ENCODE data around the gene ZMAT5.
"Not testable (repeated sequence)": the region's sequence is repeated elsewhere in the genome, so short reads cannot be mapped to it uniquely, and the experiment has no call there.

The ZMAT5 gene

DNA sequence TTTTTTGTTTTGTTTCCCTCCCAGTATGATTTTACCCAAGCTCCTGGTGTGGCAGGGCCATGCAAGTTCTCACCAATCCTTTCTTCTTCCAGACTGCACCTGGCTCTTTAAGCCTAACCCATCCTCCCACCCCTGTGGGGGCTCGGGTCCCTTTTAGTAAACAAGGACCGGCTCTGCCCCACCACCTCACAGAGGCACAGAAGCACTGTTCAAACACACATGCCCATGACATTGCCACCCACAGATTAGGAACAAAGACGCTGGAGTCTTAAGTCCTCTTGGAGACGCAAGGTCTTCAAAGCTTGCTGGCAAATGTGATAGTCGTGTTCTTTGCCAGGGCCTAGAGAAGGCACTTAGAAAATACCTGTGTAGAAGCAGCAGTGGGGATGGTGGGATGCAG, 19.2 kb upstream of the ZMAT5 start:
- no peak for DNase-seq (ENCODE audit: low spot score)

DNA sequence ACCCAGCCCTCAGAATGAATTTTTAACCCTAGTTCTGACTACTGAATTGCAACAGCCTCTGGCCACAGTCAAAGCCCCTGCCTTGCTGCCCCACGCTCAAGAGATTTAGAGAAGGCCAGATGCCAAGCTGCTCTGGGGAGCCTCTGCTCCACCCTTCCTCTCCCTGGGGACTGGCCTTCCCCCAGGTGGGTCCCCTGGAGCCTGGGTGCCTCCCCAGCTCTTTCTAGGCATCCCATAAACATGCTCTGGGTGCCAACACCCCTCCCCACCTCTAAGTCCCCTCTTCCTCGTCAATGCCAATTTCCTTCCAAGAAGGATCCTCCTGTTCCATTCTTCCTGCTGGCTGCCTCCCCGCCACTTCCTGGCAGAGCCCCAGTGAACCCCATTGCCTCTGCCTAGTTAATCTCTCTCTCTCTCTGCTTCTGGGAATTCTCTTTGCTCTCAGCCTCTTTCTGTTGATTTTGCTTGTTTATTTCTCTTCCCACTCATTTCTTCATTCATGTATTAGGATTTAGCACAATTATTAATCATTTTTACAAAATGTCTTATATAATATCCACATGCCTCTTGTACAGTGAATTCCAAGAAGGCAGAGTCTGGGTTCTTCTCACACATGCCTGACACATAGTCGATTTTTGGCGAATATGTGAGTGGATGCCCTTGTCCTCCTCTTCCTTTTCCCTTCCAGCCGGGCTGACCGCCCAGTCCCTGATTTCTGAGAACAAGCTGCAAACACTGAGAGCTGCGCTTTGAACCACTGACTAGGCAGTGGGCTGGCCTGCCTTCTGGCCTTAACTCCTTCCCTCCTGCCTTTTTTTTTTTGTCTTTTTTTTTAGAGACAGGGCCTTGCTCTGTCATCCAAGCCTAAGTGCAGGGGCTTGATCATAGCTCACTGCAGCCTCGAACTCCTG, 17.9 kb upstream of the ZMAT5 start:
- DNase-seq (ENCODE audit: low spot score) = no peak

DNA sequence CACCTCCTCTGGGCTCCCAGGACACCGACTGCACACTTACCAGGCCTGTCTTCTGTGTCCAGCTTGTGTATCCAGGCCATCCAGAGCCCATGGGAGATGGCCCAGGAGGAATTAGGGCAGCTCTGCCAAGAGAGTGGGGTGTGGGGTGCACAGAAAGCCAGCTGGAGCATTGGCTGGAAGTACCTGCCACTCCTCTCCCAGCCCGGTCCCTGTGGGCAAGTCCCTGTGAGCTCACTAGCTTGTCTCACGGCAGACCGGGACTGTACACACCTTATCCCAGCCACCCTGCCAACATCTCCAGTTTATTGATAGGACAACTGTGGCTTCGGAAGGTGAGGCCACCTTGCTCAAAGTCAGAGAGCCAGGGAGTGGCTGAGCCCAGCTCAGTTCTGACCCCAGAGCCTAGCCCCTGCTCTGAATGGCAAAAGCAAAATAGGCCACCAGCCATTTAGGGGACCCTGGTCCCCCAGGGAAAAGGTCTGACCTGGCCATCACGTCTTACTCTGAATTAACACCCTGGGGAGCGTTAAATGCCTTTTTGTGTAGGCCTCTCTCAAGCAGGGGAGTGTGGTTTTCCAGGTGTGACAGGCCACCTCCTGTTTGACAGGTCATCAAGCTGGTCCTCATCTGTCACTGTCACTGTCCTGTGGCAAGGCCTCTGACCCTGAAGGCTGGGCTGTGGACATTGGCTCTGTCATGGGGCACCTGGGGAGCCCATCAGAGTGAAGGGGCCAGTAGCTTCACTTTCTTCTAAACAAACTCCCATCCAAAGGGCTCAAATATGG, 15.4 kb upstream of the ZMAT5 start:
- no peak for DNase-seq (ENCODE audit: low spot score)

DNA sequence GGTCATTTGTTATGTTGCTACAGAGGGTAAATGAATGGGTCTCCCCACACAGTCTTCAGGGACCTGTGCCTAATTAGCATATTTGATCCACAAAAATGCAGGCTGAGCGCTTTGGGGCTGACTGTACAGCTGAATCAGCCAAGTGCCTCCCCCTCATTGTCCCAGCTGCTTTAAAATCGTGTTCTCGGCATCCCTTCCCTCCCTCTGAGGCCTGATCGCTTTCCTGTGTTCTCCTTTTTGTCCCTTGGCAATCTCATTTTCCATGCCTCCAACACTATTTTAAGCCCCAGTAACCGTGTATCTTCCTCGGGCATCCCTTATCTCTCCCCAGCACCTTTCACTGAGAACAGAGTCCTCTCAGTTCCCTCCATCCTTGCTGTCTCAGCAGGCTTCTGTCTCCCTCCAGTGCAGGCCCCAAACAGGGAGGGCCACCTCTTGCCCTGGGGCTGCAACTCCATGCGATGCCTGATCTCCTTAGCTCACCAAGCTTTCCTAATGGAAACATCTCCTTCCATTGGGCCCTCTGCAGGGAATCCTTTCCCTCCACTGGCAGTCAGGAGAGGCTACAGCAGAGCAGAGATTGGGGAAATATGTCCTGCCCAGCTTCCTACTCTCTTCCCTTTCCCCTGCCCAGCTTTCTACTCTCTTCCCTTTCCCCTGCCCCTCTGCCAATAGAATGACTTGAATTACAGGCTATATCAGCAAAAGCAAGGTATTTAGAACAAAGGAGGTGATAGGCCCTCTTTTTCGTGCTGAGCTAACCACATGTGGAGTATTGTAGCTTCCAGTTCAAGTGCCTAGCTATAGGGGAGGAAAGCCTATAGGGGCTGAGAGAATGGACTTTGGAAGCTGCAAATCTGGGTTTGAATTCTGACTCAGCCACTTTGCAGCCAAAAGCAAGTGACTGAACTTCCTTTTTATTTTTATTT, 14.2 kb upstream of the ZMAT5 start:
- peak; percentile 73 for DNase-seq (ENCODE audit: low spot score)

DNA sequence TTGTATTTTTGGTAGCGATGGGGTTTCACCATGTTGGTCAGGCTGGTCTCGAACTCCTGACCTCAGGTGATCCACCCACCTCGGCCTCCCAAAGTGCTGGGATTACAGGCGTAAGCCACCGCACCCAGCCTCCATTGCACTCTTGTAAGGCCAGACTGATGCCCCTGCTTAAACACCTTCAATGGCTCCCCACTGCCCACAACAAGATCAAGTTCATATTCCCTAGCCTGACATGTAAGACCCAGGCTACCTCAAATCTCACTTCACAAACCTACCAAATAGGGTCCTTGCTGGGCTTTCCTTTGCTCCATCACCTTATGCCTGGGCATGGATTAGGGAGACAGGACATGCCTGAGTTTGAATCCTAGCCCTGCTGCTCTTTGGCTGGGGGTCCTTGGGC, 13.4 kb upstream of the ZMAT5 start:
- DNase-seq (ENCODE audit: low spot score) = no peak

DNA sequence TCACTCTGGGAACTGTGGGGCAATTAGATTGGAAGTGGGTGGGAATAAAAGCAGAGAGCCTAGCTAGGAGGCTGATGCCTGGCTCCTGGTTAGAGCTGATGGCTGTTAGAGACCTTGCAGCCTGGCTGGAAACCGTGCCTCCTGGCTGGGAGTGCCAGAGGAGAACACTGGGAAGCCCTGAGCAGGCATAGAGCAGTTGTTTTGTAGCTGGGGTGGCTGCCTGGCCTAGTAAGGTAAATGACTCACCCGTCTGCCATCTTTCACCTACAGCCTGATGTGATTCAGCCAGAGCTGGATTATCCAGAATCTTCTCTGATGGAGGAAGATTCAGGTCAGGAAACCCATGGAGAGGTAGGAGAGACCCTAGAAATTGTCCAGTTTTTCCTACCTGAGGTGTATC, 6.4 kb upstream of the ZMAT5 start:
- no peak for DNase-seq (ENCODE audit: low spot score)

DNA sequence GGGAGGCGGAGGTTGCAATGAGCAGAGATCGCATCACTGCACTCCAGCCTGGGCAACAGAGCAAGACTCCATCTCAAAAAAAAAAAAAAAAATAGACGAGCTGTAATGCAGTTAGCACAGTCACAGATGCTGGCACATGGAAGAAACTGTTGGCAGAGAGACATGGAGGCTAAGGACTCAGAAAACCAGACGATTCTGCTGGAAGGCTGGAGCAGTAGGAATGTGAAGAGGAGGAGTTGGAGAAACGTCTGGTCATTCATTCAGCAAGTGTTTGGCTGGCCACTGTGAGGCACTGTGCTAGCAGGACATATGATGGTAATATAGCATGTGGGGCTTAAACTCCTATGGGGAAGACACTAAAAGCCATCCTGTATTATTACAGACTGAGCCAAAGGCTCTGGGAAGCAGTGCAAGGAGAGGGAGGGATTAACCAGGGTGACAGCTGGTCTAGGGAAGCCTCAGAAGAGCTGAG, 5.4 kb upstream of the ZMAT5 start:
- DNase-seq (ENCODE audit: low spot score) = peak; percentile 15

DNA sequence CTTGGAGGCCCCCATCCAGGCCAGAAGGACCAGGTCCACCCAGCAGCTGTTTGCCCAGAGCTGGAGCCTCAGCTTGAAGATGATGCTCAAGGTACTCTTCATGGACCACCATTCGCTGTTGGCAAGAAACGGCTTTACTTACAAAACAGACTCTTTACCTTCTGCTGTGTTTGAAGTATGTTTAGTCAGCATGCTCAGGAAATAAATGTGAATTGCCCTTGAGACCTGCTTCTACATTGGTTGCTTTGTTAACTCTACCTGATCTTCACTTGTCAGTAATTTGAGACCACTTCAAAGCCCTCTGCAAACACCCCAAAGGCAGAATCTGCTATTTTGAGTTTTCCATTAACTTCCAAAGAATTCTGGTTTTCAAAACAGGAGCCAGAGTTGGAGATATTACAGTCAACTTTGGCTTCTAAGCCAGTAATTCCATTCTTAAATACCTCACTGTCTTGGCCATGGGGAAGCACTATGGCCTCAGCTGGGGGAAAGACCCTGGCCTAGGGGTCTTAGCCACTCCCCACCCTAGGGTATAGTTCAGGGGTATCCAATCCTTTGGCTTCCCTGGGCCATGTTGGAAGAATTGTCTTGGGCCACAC, 3.0 kb upstream of the ZMAT5 start:
- DNase-seq (ENCODE audit: low spot score) = no peak

DNA sequence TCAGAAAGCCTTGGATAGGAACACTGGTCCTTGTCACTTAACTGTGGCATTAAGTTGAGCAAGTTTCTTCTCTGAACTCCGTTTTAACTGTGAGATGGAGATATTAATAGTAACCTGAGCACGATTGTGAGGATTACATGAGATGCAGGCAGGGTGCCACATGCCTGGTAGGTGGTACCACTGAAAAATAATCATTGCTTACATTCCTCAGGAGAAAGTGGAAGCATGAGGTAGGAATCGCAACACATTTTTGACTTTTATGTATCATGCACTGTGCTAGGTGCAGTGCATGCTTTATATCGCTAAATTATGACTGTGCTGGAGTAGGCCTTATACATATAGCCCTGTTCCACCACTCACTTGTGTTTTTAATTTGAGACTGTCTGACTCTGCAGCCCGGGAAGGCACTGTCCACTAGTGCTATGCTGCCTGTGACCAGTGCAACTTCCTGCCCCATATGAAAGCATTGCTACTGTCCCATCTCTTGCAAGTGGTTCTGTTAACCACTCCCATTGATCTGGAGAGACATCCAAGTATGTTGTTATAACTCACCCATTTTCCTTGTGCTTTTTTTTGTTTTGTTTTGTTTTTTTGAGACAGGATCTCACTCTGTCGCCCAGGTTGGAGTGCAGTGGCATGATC, 1.4 kb upstream of the ZMAT5 start:
- no peak for DNase-seq (ENCODE audit: low spot score)

DNA sequence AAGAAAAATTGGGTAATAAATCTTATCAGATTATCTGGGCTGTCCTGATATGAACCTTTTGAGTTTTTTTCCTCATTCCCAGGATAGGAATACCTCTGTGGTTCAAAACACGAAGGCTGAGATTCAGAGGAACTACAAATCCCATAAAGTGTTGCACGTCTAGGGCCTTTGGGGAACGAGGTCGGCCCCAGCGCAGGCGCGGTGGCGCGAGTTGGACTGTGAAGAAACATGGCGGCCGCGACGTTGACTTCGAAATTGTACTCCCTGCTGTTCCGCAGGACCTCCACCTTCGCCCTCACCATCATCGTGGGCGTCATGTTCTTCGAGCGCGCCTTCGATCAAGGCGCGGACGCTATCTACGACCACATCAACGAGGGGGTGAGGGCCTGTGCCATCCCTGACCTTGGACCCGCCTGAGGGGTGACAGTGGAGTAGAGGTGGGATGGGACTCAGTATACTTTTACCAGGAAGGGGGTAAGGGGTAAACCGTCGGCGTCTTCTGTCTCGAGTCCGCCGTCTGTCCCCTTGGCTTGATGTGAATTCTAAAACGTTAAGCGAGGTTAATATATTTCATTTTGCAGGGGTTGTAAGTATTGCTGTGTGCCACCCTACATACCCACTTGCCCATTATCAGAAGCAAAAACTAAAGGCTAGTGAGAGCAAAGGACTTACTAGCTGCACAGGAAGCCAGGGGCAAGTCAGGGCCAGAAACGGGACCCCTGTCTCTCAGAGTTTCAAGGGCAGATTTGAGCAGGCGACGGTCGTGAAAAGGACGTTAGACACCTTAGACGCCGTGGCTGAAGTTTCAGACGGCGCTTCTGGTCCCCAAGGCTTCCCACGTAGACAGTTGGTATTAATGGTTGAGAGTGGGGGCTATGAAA, 604 bp upstream of the ZMAT5 start, which contains the start of gene UQCR10:
TSS of gene UQCR10 (plus strand) at position 199 of the 881 bp plus-strand sequence. CDS start at position 229, 30 bp downstream.
- peak; percentile 95 for DNase-seq (ENCODE audit: low spot score)

DNA sequence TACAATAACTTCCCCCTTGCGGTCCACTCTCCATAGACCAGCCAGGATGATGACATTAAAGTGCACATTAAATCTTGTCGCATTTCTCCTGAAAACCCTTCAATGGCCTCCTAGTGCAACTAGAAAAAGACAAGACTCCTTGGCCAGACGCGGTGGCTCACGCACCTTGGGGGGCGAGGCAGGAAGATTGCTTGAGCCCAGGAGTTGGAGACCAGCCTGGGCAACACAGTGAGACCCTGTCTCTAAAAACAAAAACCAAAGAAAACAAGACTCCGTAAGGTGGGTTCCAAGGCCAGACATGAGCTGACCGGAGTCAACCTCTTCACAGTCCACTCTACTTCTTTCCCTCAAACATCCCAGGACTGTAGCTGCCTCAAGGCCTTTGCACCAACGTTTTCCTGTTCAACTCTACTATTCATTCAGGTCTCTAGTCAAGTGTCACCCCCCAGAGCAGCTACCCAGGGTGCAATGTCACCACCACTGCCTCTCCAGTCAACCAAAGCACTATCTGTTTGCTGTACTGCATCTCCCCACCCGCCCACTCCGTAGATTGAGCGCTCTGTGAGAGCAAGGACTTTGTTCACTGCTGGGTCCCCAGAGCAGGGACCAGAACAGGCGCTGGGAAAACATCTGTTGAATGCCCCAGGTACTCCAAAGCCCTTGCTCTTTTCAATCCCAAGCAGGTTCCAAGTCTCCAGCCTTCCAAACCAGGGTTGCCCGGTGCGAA, 739 bp downstream of the ZMAT5 start:
- peak; percentile 48 for DNase-seq (ENCODE audit: low spot score)

DNA sequence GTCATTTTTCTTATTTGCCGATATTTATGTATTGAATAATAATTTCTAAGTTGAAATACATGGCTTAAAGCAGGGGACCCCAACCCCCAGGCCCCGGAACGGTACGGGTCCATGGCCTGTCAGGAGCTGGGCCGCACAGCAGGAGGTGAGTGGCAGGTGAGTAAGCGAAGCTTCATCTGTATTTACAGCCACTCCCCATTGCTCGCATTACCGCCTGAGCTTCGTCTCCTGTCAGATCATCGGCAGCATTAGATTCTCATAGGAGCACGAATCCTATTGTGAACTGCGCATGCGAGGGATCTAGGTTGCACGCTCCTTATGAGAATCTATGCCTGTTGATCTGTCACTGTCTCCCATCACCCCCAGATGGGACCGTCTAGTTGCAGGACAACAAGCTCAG, 4.5 kb downstream of the ZMAT5 start:
- no peak for DNase-seq (ENCODE audit: low spot score)

DNA sequence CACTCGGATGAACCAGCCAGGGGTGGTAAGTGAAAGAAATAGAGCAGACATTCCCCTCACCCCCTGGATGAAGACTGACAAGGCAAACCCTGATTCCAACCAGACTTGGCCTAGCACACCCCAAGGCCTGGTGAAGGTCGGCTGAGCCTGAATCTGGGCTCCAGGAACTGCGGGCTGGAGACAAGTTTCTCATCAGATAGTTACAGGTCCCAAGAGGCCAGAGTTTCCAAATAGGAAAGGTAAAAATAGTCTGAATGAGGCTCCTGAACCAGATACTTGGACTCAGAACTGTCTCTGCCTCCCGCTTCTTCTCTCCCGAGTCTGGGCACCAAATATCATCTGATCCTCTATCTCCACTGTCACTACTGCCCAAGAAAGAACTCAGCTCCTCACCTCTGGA, 7.8 kb downstream of the ZMAT5 start:
- no peak for DNase-seq (ENCODE audit: low spot score)

DNA sequence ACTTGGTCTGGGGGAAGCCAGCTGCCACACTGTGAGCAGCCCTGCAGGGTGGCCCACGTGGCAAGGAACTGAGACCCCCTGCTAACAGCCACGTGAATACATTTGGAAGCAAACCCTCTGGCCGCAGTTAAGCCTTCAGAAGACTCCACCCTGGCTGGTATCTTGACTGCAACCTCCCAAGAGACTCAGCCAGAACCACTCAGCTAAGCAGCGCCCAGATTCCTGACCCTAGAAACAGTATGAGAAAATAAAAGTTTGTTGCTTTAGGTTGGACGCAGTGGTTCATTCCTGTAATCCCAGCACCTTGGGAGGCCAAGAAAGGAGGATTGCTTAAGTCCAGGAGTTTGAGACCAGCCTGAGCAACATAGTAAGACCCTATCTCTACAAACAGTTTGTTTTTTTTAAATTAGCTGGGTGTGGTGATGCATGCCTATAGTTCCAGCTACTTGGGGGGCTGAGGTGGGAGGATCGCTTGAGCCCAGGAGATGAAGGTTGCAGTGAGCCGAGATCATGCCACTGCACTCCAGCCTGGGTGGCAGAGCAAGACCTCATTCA, 8.7 kb downstream of the ZMAT5 start:
- DNase-seq (ENCODE audit: low spot score) = no peak

DNA sequence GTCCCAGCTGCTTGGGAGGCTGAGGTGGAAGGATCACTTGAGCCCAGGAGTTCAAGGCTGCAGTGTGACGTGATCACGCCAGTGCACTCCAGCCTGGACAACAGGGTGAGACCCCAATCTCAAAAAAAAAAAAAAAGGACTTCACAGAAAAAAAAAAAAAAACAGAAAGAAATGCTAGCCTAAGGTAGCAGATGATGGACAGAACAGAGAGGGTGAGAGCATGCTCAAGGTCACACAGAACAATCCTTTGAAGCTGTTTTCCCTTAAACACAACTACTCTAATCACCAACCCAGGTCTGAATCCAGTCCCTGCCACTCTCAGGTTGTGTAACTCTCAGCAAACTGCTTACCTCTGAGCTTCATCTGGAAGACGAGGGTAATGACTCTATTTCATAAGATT, 9.7 kb downstream of the ZMAT5 start:
- no peak for DNase-seq (ENCODE audit: low spot score)

DNA sequence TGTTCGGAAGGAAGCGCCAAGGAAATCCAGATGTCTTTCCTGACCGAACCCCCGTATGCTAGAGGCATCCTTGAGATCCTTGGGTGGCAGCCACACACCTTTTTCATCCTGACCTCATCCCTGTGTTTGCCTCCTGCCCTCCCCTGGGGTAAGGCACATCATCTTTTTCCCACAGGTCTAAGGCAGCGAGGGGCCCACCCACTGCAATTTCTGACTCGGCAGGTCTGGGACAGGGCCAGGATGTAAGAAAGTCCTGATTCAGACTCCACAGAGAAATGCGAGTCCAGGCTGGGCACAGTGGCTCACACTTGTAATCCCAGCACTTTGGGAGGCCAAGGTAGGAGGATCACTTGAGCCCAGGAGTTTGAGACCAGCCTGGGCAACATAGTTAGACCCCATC, 10.5 kb downstream of the ZMAT5 start:
- no peak for DNase-seq (ENCODE audit: low spot score)

DNA sequence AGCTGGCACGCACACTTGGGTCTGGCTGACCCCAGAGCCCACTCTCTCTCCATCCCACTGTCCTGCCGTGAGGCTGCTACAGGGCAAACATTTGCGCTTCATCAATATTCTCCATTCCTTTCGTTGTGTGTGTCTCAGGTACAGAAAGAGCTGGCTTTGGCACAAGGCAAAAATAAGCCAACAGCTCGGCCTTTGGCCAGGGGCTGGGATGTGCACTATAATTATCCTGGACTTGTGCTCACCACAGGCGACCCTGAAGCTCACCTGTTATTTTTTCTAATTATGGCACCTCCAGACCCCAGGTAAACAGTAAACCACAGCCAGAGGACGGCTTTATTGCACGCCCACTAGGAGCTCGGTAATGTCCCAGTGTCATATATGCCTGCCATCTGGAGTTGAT, 10.9 kb downstream of the ZMAT5 start:
- DNase-seq (ENCODE audit: low spot score) = no peak

DNA sequence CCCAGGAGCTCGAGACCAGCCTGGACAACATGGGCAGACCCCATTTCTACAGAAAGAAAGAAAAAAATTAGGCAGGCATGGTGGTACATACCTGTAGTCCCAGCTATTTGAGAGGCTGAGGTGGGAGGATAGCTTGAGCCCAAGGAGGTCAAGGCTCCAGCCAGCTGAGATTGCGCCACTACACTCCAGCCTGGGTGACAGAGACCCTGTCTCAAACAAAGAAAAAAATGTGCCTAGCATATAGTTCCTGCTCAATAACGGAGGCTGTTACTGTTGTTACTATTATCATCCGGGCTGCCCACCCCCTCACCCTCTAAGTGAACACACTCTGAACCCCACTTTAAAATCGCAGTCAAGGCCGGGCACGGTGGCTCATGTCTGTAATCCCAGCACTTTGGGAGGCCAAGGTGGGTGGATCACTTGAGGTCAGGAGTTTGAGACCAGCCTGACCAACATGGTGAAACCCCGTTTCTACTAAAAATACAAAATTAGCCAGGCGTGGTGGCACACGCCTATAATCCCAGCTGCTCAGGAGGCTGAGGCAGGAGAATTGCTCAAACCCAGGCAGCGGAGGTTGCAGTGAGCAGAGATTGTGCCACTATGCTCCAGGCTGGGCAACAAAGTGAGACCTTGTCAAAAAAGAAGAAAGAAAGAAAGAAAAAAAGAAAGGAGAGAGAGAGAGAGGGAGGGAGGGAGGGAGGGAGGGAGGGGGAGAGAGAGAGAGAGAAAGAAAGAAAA, 12.0 kb downstream of the ZMAT5 start:
- DNase-seq (ENCODE audit: low spot score) = not testable (repeated sequence)
